Mucosa of descending colon (tissue), 3 donors: Measurements from ENCODE around the gene TWF2. TPM values are rescaled to one million over a fixed set of nuclear protein-coding genes. Genes with fewer than 3 reads are reported as not detected.
A peak's percentile ranks its signal among the peaks of the same experiment; 100 is the strongest.

Experiments
- ATAC-seq: fragments of 200-7000 bp; cut with Tn5 transposase; one replicate; pipeline ENCODE4 v1.9.1; 2020; ENCODE audit warnings: mild to moderate bottlenecking, moderate library complexity
- DNase-seq, 3 donors: peaks; one replicate each; pipeline ENCODE4 v3.0.0-alpha.2; 2020
- H3K36me3 ChIP-seq: fragments of 200-600 bp; one replicate; pipeline ENCODE4 v1.8.0; 2021; ENCODE audit warnings: low read depth, mild to moderate bottlenecking
- H3K4me1 ChIP-seq: fragments of 200-600 bp; one replicate; pipeline ENCODE4 v1.8.0; 2021; ENCODE audit warnings: low read depth, mild to moderate bottlenecking
- H3K4me3 ChIP-seq: fragments of 200-600 bp; one replicate; pipeline ENCODE4 v1.8.0; 2021; ENCODE audit warnings: mild to moderate bottlenecking
- H3K9me3 ChIP-seq: fragments of 200-600 bp; one replicate; pipeline ENCODE4 v1.8.0; 2021; ENCODE audit warnings: mild to moderate bottlenecking
- intact Hi-C, 2 donors: fragments of 100-400 bp; cut with DNase I in 1 of 2; cut with micrococcal nuclease in 1 of 2; formaldehyde crosslinking; loops; one replicate each; pipeline versions ENCODE4 v1.11.0 to v1.11.1; 2022; cut with DNase I, micrococcal nuclease
- total RNA-seq, 3 donors: library from RNA; stranded (reverse); fragmentation: NEBNext Ultra II Directional in 2 of 3; extraction: Animal tissue kit (Norgen Biotek cat#: 25700) in 2 of 3; gene quantifications; one replicate each; pipeline versions ENCODE4 v1.2.1 to v1.2.4, GENCODE V29; 2021 to 2023
- TF ChIP-seq, protein P1 (sequence below): fragments of 200-600 bp; IDR thresholded peaks from one replicate; pipeline ENCODE4 v1.8.0; 2022; ENCODE audit warnings: antibody characterized with exemption, mild to moderate bottlenecking
- donor health status: DM: no; HTN: no; CAD: no; lungs with moderate emphysema.
- donor health status: DM: no; HTN: no; CAD: no.
- donor health status: DM: no; HTN: yes; CAD: no.

TWF2 gene
- total RNA-seq, 3 donors from 2014 or later, result 39.1 to 41.1 (median 41.0) TPM

DNA sequence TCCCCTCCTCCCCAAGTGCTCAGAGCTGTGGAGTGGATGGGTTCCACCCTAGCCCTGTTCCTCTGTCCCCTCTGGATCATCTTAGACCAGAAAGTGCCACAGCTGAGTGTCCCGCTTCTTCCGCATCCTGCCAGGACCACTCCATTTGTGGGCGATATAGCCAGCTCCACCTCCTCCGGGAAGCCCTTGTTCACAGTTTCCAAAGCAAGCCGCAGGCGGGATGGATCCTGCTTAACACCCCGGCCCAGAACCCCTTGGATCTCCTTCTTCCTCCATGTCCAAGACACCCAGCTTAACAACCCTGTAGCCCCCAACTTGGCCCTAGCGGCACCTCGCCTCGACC, 41.5 kb downstream of the TWF2 start:
- no peaks in the 10 kb centered on the region for H3K9me3 ChIP-seq
- no peaks in the 10 kb centered on the region for H3K36me3 ChIP-seq
- no peak overlapping the region for H3K4me3 ChIP-seq
- intact Hi-C loops, result no loop called here
- TF ChIP-seq, protein P1, sequence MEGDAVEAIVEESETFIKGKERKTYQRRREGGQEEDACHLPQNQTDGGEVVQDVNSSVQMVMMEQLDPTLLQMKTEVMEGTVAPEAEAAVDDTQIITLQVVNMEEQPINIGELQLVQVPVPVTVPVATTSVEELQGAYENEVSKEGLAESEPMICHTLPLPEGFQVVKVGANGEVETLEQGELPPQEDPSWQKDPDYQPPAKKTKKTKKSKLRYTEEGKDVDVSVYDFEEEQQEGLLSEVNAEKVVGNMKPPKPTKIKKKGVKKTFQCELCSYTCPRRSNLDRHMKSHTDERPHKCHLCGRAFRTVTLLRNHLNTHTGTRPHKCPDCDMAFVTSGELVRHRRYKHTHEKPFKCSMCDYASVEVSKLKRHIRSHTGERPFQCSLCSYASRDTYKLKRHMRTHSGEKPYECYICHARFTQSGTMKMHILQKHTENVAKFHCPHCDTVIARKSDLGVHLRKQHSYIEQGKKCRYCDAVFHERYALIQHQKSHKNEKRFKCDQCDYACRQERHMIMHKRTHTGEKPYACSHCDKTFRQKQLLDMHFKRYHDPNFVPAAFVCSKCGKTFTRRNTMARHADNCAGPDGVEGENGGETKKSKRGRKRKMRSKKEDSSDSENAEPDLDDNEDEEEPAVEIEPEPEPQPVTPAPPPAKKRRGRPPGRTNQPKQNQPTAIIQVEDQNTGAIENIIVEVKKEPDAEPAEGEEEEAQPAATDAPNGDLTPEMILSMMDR, result no peak
- ATAC-seq (peak; percentile 15), DNase-seq (no peak)
- peaks cover 38% of the 10 kb centered on the region for H3K4me1 ChIP-seq

DNA sequence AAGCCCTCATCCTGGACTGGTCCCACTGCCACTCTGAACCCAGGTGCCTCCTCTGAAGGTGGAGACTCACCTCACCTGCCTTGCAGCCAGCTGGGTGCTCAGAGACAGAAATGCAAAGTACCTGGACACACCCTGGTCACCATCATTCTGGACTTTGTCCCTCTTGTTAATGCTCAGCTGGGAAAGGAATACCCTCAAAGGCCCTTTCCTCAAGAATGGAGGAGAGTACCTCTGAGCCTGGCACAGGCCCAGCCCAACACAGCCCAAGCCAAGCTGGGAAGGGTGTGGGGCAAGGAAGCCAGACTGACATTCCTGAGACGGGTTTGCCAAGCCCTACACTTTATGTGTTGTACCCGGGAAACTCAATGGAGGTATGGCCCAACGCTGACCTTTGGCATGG, 42.0 kb downstream of the TWF2 start:
- ATAC-seq (peak; percentile 81), DNase-seq (peak; percentile 90 to 92 (median 92))
- intact Hi-C loops, result no loop called here
- peaks cover 38% of the 10 kb centered on the region for H3K4me1 ChIP-seq
- TF ChIP-seq, protein P1, result no peak
- H3K36me3 ChIP-seq, result no peaks in the 10 kb centered on the region
- H3K9me3 ChIP-seq, result no peaks in the 10 kb centered on the region
- no peak overlapping the region for H3K4me3 ChIP-seq

DNA sequence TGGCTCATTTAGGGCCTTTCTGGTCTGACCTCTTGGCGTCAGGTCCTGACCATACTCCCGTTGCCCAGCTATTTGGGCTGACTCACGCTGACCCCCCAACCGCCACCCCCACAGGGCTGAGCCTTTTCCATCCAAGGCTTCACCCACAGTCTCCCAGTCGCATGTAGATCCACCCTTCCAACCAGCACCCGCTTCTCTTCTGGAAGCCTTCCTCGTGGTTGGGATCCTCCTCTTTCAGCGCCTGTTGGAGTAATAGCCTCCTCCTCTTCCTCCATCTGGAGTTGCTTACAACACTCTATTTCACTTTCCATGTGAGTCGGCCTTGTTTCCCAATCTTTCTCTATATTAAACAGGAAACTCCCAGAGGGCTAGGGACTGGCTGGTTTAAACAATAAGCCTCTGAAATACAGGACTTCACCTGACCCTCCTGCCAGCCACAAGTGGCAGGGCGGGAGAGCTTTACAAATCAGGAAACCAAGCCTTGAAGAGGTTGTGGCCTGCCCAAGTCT, 43.1 kb downstream of the TWF2 start:
- H3K4me1 ChIP-seq, result peaks cover 38% of the 10 kb centered on the region
- no peaks in the 10 kb centered on the region for H3K36me3 ChIP-seq
- DNase-seq (peak in 1 of 3 donors; percentile 57), ATAC-seq (no peak)
- no peak overlapping the region for H3K4me3 ChIP-seq
- TF ChIP-seq, protein P1, result no peak
- intact Hi-C loops, result no loop called here
- no peaks in the 10 kb centered on the region for H3K9me3 ChIP-seq

DNA sequence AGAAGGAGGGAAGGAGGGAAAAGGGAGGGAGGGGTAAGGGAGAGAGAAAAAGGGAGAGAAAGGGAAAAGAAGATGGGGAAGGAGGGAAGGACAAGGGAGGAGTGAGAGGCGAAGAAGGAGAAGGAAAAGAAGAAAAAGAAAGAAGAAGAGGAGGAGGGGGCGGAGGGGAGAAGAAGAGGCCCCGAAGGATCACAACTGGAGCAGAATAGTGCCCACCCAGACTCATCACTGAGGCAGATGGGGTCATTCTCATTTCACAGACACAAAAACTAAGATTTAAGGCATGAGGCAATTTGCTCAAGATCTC, 43.7 kb downstream of the TWF2 start:
- TF ChIP-seq, protein P1, result no peak
- ATAC-seq (no peak), DNase-seq (no peak)
- H3K4me1 ChIP-seq, result peaks cover 39% of the 10 kb centered on the region
- H3K9me3 ChIP-seq, result no peaks in the 10 kb centered on the region
- intact Hi-C loops, result no loop called here
- H3K36me3 ChIP-seq, result no peaks in the 10 kb centered on the region
- no peak overlapping the region for H3K4me3 ChIP-seq

DNA sequence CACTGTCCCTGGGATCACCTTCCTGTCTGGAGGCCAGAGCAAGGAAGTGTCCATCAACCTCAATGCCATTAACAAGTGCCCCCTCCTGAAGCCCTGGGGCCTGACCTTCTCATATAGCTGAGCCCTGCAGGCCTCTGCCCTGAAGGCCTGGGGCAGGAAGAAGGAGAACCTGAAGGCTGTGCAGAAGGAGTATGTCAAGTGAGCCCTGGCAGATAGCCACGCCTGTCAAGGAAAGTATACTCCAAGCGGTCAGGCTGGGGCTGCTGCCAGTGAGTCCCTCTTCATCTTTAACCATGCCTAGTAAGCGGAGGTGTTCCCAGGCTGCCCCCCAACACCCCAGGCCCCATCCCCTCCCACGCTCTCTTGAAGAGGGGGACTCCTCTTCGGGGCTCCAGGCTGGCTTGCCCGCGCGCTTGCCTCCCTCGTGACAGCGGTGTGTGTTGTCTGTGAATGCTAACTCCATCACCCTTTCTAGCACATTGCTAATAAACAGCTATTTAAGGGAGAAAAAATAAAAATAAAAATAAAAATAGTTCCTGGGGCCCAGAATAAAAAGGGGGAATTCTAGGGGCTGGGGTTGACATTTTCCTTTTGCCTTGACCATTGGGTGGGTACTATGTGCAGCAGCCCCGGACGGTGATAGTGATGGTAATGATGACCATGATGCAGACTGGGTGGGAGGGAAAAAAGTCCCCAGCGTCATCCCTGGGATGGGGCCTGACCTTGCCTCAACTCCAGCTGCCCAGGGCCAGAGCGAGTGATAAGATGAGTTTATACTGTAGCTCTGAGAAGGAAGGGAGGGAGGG, 44.3 kb downstream of the TWF2 start:
- Histone ChIP-seq H3K4me1 (peaks cover 36% of the 10 kb centered on the region), H3K36me3 (no peaks in the 10 kb centered on the region), H3K9me3 (no peaks in the 10 kb centered on the region), H3K4me3 (no peak overlapping the region)
- TF ChIP-seq, protein P1, result no peak
- DNase-seq (peak; percentile 59 to 65 (median 64)), ATAC-seq (no peak)
- intact Hi-C loops, result no loop called here
